CD4-positive, alpha-beta T cell treated with Interleukin-4 for 4 hours (primary cell): Measurements from ENCODE around the gene MID1.

Experiments
- DNase-seq: peaks from one replicate; pipeline ENCODE4 v3.0.0-alpha.2; 2020

Gene MID1

DNA sequence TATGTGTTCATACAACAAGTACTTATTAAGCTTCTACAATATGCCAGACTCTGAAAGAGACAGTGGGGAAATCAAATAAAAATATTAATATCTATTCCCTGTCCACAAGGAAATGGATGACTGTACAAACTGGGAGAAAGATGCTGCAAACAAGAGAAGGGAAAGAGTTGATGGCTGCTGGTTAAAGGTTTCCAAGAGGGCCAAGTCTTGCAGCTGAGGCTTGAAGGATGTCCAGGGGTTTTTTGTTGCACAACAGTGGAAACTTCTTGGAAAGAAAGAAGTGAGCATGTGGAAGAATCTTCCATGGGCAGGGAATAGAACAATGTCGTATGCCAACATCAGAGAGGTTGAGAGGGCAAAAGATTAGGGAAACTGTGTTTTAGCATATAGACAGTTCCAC is 95.8 kb downstream of the MID1 start:
- no peak for DNase-seq

DNA sequence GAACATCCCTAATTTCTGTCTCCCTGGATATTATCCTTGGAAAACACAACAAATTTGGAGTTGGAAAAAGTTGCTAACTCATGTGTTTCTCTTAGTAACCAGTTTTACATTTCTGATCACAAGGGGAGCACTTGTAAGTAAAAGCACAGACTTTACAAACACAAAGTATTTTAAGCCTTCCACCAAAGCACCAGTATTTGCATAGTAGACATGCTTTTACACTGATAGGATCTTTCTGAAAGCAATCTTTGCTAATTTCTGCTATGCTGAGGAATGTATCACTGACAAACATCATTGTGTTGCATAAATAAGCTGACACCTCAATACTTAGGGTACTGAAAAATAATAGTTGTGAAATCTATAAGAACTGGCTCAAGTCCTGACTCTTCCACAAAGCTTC is 100.6 kb downstream of the MID1 start:
- no peak for DNase-seq

DNA sequence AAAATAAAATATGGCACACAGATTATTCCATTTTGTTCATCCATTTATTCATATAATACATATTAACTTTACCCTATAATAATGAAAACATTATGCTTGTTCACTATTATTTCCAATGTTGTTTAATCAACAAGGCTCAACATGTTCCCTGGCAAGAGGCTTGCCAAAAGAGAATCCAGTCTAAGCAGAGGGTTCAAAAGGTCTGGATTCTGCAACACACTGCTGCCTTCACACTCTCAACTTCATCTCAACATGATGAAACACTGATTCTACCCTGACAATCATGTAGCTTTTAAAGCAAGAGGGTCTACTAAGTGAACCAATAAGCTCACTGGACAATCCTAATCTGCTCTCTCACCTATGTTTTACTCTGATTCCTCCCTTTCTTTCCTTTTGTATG is 101.1 kb downstream of the MID1 start:
- DNase-seq = no peak

DNA sequence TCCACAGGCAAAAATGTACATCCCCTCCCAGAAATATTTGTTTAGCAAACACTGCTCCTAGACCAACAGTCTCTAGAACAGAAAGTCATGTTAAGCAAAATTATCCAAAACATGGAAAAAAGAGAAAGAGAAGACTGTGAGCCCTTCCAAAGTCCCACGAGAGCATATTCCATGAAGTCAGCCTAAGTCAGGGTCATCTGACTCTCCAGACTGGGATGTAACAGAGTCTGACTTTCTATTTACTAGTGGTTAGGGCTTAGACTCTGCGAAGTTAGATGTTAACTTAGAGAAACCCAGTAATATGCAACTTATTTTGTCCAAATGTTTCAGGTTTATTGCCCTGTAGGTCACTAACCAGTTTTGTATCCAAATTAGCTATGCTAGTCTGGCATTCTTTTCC is 102.3 kb downstream of the MID1 start:
- no peak for DNase-seq

DNA sequence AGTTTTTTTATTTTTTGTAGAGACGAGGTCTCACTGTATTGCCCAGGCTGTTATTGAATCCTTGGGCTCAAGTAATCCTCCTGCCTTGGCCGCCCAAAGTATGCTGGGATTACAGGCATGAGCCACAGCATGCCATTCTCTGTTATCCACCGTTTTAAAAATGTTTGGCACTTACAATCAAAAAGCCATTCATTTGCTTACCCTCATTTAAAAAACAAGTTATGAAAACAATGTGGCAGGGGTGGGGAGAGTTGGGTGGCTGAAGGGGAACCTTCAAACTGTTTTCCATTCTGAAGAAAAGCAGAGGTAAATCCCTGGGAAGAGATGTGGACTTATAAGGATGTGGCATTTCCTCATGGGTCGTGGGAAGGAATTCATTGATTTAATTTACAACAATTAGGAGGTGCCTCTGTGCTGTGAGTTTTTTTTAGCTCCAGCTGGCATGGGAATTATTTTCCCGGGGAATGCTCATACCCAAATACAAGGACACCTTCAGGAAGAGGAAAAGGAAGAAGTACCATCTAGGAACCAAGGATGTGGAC is 103.5 kb downstream of the MID1 start:
- DNase-seq = no peak

DNA sequence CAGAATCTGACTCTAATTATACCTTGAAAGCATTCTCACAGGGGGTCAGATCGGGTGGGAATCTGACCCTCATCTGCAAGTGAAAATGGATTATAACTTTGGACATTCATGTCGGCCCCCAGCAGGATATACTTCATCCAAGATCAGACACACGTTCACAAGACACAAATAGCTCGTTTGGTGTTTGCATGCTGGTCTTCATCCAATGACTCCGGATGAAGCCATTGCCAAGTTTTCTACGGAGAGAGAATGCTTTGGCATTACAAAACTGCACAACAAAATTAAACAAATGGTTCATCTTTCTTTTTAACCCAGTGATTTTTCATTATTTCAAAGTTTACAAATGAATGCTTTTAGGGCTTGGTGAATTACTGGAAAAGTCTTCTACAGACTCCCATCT is 105.5 kb downstream of the MID1 start:
- DNase-seq = no peak

DNA sequence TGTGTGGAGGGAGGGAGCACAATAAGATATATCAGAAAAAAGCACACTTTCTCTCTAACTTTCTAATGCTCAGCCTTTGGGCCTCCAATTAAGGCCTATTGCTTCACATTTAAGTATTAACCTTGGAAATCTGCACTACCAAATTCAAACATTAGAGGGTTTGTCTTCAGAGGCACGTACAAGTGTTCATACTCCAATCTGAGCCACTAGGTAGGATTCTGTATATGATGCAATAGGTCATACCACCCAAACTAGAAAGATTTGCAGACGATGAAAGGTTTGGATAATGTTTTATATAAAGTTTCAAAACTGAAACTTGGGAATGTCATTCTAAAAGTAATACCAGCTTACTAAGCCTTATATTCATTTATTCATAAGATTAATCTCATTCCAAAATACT is 106.4 kb downstream of the MID1 start:
- no peak for DNase-seq

DNA sequence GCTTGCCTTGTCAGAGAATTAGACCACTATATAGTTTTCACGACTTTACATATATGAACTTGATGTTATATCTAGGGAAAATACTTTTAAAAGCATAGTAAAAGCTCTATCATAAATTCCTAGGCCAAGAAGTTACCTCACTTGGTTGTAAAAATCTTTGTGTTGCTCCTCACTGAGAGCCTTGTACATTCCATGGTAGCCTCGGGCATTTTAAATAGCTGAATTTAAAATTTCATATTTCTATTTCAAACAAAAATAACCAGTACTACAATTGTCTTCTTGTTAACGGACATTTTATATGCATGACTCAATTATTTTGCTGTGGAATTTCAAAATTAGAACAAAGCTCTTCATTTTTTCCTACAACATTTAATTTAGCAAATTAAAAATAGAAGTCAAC is 107.6 kb downstream of the MID1 start:
- DNase-seq = no peak

DNA sequence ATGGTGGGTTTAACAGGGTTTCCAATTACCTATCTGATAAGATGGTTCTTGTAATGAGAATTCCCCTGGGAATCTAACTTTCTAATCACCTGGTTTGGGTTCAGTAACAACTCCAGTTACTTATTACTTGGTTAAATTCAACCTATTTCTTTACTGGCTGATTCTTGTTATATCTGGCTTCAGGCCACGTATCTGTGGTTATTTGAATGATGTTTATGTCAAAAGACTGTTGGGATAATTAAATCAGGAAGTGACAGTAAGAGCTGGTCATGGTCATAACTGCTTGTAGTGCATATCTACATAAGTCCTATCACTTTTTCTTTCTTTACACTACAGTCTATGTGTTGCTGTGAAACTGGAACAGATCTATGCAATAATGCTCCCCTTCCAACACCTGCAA is 108.1 kb downstream of the MID1 start:
- no peak for DNase-seq

DNA sequence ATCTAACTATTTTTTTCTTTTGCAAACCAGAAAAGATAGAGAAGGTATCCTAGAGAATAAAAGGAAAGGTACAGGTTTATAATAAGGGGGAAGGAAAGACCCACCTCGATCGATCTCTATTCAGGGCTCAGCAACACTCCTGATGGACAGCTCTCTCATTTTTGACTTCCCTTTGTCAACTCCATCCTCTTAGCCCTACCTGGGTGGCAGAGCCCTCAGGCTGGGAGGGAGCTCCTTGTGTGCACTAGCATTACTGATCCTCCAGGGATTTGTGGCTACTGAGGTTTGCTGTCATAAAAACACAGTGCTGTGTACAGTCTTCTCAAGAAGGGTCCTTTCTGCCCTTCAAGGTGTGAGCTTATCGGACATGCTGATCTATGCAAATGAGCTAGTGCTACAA is 111.0 kb downstream of the MID1 start:
- no peak for DNase-seq

DNA sequence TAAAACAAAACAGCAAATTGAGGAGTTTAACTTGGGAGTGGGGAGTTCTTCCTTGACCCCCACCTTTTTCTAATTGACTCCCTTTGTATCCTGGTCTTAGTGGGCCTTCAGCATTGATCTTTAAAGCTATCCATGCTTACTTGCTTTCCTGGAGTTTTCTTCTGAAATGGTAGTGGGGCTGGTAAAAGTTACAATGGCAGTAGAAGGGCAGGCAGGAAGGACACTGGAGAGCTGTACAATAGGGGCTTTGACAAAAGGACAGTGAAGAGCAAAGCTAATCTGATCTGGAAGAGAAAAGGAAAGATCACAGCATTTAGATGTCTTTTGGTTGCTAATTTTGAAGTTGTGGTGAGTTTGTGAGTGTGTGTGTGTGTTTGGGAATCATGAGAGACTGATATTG is 111.5 kb downstream of the MID1 start:
- DNase-seq = no peak

DNA sequence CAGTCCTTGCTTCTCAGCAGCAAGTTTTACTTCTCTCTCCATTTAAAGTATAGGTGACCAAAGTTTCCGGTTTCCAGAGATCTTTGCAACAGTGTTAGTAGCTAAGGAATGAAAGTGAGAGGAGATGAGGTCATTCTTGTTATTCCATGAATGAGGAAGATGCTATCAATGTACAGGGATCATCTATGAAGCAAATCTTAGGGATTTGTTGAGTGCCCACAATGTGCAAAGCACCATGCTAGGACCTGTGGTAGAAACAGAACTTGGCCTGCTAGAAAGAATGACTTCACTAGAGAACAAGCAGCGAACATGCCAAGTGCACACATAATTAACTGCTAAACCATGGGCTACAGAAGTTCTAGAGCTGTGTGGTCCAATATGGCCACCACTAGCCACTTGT is 112.5 kb downstream of the MID1 start:
- DNase-seq = no peak

DNA sequence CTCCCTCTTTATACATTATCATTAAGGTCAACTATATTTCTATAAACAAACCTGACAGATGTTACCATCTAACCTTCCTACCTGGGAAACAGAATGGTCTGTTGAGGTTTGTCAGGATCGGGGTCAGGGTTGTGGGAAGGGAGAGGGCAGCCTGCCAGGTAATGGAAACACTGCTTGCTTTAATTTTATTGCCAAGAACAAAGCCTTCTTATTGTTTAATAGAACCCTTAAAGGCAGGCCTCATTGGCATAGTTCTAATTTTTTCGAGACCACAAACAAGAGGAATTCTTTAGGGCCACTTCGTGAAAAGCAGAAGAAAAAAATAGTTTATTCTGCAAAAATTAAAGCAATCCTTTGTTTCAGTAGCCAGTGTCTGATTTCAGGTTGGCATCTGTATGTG is 113.2 kb downstream of the MID1 start:
- DNase-seq = no peak

DNA sequence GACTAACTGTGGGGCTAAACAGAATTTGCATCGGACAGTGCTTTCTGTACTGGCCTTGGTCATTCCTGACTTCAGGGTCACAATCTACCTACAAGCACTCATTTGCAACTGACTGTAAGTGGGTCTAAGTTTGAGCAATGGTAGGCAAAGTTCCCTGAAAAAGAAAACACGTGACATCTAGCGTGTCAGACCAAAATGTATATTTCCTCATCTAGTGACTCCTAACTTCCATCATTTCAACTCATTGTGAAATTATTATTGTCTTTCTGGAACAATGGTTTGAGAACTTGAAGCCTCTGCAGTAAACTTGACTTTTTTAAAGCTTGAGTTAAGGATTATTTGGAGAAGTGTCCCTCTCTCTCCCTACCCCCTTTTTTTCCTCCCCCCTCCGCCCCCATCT is 113.6 kb downstream of the MID1 start:
- no peak for DNase-seq

DNA sequence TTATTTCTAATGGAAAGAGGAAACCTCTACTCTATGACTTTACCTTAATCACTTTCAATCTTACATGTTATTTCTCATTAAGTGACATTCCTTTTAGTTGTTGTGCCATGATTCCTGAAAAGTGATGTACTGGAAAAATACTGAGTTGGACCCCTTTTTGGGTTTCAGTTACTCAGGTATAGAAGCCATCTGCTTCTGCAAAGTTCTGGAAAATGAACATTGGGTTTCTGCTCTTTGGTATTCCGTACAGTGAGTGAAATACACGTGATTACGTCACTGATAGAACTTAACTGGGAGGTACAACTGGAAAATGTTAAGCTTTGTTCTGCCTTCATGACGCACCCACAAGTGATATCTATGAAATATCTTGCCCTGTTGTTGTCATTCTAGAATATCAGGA is 114.7 kb downstream of the MID1 start:
- no peak for DNase-seq

DNA sequence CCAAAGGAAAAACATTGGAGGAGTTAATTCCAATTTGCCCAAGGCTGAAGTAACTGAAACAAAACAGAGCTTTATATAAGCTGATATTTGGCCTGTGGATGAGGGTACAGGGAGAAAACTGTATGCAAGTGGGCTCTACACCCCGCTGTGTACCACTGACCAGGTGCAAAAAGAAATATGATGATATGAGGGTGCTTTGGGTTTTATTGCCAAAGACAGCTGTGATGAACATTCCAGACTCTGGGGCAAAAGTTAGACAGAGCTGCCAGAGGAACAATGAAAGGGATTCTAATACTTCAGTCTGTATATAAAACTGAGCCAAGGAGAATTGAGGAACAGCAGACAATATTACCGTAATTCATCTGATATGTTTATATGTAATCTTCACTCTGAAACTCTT is 117.4 kb downstream of the MID1 start:
- no peak for DNase-seq

DNA sequence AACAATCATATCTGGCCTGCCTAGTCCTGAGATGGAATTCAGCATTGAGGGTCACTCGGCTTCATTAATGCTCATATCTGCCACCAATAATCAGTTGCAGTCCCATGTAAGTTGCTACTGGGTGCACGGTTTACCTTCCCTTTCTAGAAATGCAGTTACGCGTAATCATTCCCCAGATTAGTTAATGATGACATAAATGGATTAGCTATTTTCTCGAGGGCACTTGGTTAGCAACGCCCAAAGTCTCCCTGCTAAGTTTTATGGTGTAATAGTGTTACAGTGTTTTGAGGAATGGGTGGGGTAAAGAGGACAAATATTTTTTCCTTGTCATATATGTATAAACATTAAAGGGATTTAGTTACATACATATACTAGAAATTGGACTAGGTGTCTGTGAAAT is 118.8 kb downstream of the MID1 start:
- DNase-seq = no peak

DNA sequence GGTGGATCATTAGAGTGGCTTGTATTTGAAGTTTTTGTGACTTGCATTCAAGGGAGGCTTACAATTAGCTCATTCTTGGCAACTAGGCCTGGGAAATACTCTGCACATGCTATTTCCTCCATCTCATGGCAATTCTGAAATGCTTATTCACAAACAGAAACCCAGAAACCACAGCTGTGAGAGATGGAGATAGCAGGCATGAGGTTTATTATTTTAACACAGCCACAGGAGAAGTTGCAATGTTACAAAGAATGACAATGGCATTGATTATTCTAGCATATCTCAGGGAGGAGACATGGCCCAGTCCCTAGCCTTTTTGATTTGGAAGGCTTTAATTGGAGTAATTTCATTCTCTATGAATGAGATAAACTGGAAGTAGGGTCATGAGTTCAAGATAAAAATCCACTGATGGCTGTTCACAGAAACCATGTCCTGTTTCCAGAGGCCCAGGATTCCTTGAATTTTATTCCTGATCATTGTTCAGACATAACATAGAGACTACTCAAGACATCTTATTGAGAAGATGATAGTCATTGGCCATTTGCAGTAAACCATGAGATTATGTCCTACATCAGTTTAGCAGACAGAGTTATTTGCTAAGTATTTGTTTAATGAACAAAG is 123.9 kb downstream of the MID1 start:
- DNase-seq = no peak

DNA sequence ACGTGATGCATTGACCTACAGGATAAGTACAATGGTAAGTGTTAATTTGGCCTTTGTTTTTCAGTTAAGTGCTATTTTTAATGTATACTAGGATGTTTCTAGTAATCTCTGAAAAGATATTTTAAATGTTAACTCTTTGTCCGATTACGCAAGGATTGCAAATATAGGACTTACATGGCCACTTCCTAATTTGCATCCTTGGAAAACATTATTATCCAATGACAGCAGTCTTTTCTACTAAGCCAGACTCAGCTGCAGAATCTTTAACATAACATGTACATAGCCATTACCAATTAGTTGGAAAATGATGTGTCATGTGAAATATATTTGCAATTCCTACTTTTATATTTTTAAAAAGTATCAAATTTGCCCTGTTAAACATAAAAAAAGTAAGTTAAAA is 124.7 kb downstream of the MID1 start:
- DNase-seq = no peak

DNA sequence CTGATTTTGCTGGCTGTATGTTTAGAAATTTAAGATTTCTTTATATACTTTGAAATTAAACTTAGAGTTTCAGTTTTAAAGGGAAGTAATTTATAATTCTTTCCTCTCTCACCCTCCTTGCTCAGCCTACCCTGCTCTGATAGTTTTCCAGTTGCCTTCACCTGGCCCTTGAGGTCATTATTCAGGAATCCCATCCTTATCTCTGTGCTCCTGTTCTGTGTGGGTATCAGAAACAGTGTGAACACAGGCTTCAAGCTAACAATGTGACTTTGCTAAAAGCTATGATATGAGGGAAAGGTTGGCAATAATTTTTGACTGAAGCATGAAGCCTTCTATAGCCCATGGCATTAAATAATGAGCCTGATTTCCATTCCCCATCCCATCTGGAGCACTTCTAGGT is 128.1 kb downstream of the MID1 start:
- no peak for DNase-seq

DNA sequence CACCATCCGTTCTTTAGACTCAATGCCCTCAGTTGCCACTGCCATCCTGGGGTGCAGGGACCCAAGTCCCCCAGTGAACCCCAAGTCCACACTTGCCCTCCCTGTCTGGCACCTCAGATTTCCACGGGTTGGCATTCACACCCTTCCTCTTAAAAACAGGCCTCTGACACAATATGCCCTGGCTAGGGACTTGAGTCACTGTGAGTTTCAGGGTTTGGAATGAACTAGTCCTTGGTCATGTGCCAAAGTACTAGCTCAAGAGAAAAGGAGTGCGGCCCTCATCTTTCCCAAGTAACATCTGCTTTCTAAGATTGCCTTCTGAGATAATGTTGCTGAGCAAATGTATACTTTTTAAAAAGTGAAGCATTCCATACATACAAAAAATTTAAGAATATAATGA is 134.0 kb downstream of the MID1 start:
- no peak for DNase-seq

DNA sequence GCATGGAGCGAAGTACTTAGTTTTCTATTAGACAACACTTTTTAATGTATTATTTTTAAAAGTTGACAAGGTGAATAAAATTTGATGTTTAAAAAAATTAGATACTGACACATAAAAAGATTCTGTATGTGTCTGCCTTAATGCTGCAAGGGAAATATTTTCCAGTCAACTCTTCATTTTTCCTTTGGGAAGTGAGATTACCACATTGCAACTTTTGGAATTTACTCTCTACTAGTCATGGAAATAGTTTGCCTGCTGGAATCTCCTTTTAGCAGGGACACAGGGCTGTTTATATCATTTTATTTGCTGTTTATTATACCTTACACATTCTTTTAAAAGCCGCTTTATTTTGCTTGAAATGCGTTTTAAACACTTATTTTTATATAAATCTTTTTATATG is 135.1 kb downstream of the MID1 start:
- no peak for DNase-seq

DNA sequence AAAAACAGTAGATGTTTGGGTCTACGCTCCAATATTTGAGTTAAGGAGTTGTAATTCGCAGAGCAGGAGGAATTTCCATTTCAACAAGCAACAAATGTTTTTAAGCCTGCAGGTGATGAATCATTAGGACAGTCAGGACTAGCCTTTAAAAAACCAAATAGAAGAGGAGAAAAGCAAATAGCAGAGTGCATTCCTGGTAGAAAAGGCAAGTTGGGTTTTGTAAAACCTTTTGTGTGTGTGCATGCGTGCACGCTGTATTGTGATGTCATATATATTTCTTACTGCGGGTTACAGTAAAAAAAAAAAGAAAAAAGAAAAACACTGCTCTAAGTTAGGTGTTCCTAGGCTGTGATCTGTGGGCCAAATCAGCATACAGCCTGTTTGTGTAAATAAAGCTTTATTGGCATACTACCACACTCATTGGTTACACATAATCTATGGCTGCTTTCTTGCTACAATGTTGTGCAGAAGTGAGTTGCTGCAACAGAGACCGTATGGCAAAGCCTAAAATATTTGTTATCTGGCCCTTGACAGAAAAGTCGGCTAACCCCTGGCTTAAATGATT is 135.6 kb downstream of the MID1 start:
- no peak for DNase-seq

DNA sequence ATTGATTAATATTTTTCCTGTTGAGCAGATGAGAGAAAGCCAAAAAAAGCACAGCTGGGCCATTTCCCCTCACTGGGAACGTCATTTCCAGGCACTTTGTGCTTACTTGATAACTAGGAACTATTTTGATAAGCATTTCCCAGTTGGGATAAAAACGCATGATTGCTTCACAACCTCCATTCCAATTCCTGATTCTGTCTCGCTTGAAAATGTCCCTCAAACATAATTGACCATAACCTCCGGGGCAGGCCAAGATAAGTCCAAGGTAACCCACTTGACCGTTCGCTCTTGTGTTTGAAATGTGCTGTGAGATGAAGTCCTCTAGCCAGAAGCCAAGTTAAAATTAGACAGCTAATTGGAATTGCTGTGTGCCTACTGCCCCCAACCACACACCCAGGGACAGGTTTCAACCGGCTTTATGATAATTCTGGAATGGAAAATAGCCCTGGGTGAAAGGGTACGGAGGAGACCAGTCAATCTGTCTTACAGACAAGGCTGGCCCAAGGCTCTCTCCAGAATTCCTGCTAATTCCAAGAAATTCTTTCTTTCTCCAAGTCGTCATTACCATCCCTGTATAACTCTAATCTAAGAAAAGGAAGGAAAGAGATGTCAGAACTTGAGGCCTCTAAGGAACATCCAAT is 137.1 kb downstream of the MID1 start:
- no peak for DNase-seq

DNA sequence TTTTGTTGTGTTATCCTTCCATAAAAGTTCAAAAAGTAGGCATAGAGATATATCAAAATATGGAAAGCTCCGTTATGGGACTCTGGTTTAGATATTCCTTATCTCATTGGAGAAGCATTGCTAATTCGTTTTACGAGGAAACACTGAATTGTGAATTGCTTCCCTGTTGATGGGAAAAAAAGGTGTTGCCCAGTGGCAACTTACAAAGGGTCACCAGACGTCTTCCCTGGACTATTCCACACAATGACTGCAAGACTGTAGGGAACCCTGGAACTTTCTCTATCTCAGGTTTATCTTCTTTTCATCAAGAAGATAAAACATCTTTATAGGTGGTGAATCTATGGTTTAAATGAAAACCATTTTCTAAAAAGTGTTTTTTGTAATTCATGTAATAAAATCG is 137.7 kb downstream of the MID1 start:
- DNase-seq = no peak
